Effector memory CD4-positive, alpha-beta T cell (primary cell): ENCODE measurements around the gene ITGB3.
"Not testable (repeated sequence)": the region's sequence is repeated elsewhere in the genome, so short reads cannot be mapped to it uniquely, and the experiment has no call there.

Experiments used
- DNase-seq, 3 donors: peaks; one replicate each; pipeline ENCODE4 v3.0.0-alpha.2; 2020
- H3K27ac ChIP-seq: 2 replicates; pipeline ENCODE4 v1.7.0; 2013; ENCODE audit warnings: mild to moderate bottlenecking, low read length, moderate library complexity; ENCODE audit not compliant: insufficient read depth, poor library complexity, severe bottlenecking
- H3K27me3 ChIP-seq: replicated peaks from 2 replicates; pipeline ENCODE4 v1.7.0; 2013; ENCODE audit warnings: mild to moderate bottlenecking, low read length; ENCODE audit not compliant: insufficient read depth, control insufficient read depth, poor library complexity, severe bottlenecking
- H3K36me3 ChIP-seq: 2 replicates; pipeline ENCODE4 v1.7.0; 2013; ENCODE audit warnings: mild to moderate bottlenecking, low read length, moderate library complexity; ENCODE audit not compliant: control insufficient read depth, insufficient read depth
- H3K4me1 ChIP-seq: 2 replicates; pipeline ENCODE4 v1.7.0; 2013; ENCODE audit warnings: low read length, mild to moderate bottlenecking; ENCODE audit not compliant: control insufficient read depth, insufficient read depth, poor library complexity, severe bottlenecking
- H3K4me3 ChIP-seq: 2 replicates; pipeline ENCODE4 v1.7.0; 2013; ENCODE audit warnings: low read length, low read depth, mild to moderate bottlenecking; ENCODE audit not compliant: insufficient read depth, poor library complexity, severe bottlenecking
- H3K9me3 ChIP-seq: 2 replicates; pipeline ENCODE4 v1.7.0; 2013; ENCODE audit warnings: mild to moderate bottlenecking, low read length, moderate library complexity; ENCODE audit not compliant: control insufficient read depth

The ITGB3 gene

GRCh38 chr17:47210779-47211178, 42.8 kb upstream of the ITGB3 start:
- Histone ChIP-seq H3K27ac (no peak overlapping the region), H3K27me3 (no peaks in the 10 kb centered on the region), H3K36me3 (no peaks in the 10 kb centered on the region), H3K4me1 (peaks cover 20% of the 10 kb centered on the region), H3K9me3 (no peaks in the 10 kb centered on the region), H3K4me3 (no peak overlapping the region)
- DNase-seq, result no peak

DNA sequence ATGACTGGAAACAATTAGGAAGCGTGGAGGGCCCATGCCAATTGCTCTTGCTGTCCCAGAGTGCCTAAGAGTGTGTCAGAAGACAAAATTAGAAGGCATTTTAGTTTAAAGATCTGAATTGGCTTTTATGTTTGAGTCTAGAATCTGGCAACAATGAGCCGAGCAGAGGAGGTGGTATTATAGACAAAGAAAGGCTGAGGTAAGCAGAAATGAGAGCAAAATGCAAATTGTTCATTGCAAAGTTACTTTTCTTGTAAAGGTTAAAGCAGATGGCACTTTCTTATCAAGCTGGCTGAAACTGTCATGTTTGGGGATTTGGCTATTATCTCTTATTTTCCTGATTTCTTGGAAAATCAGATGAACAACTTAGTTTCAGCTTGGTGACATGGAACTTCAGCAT, 41.2 kb upstream of the ITGB3 start:
- H3K9me3 ChIP-seq, result no peaks in the 10 kb centered on the region
- H3K27me3 ChIP-seq, result no peaks in the 10 kb centered on the region
- H3K27ac ChIP-seq, result no peak overlapping the region
- DNase-seq, result no peak
- H3K4me3 ChIP-seq, result no peak overlapping the region
- no peaks in the 10 kb centered on the region for H3K36me3 ChIP-seq
- H3K4me1 ChIP-seq, result peaks cover 4% of the 10 kb centered on the region

DNA sequence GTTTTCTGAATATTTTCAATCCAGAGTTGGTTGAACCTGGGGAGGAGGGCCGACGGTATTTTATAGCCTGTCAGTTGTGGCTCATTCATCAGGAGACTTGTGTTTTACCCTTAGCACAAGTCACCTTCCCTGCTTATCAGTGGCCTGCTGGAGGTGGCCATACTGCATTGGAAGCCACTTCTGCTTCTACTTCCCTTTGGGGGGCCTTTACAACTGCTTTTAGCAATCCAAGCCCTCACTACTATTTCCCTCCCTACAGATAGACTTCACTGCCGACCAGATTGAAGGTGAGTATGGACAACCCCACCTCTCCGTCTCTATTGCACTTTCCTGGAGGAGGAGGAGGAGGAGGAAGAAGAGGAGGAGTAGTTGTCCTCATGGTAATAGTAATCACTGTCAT, 40.1 kb upstream of the ITGB3 start:
- no peak overlapping the region for H3K4me3 ChIP-seq
- H3K36me3 ChIP-seq, result no peaks in the 10 kb centered on the region
- H3K27ac ChIP-seq, result no peak overlapping the region
- no peak for DNase-seq
- no peaks in the 10 kb centered on the region for H3K27me3 ChIP-seq
- no peaks in the 10 kb centered on the region for H3K4me1 ChIP-seq
- H3K9me3 ChIP-seq, result no peaks in the 10 kb centered on the region

DNA sequence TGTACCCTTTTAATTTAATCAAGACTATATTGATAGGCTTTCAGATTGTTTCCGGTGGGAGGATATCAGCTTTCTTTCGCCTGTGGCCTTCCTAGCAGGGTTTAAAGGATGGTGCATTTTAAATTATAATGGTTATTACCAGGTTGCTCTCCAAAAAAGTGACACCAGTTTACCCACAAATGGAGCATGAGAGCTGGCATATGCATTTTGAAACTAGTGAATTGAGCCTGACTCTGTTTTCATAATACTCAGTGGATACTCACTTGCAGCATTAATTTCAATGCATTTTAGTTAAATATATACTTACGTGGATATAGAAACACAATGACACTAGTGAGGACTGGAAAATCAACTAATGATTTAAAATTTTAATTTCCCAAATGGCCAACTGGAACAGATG, 38.7 kb upstream of the ITGB3 start:
- no peak for DNase-seq
- H3K27me3 ChIP-seq, result no peaks in the 10 kb centered on the region
- H3K36me3 ChIP-seq, result no peaks in the 10 kb centered on the region
- H3K4me3 ChIP-seq, result no peak overlapping the region
- no peaks in the 10 kb centered on the region for H3K9me3 ChIP-seq
- no peak overlapping the region for H3K27ac ChIP-seq
- peaks cover 3% of the 10 kb centered on the region for H3K4me1 ChIP-seq

GRCh38 chr17:47216821-47217220, 36.8 kb upstream of the ITGB3 start:
- not testable (repeated sequence) for H3K27me3 ChIP-seq, DNase-seq, H3K36me3 ChIP-seq, H3K27ac ChIP-seq, H3K4me3 ChIP-seq, H3K4me1 ChIP-seq, H3K9me3 ChIP-seq

GRCh38 chr17:47217279-47217678, 36.3 kb upstream of the ITGB3 start:
- H3K4me3 ChIP-seq, H3K9me3 ChIP-seq, DNase-seq, H3K36me3 ChIP-seq, H3K27me3 ChIP-seq, H3K27ac ChIP-seq, H3K4me1 ChIP-seq: not testable (repeated sequence)

- DNase-seq, result no peak
- H3K4me1 ChIP-seq, result peaks cover 7% of the 10 kb centered on the region
- no peaks in the 10 kb centered on the region for H3K27me3 ChIP-seq
- no peaks in the 10 kb centered on the region for H3K36me3 ChIP-seq
- no peaks in the 10 kb centered on the region for H3K9me3 ChIP-seq
- H3K4me3 ChIP-seq, result no peak overlapping the region
- H3K27ac ChIP-seq, result no peak overlapping the region
Measured at GRCh38 chr17:47218896-47219430, 34.7 kb upstream of the ITGB3 start.

GRCh38 chr17:47219621-47220475, 33.8 kb upstream of the ITGB3 start:
- Histone ChIP-seq H3K4me3 (no peak overlapping the region), H3K9me3 (no peaks in the 10 kb centered on the region), H3K36me3 (no peaks in the 10 kb centered on the region), H3K4me1 (peaks cover 7% of the 10 kb centered on the region), H3K27me3 (no peaks in the 10 kb centered on the region), H3K27ac (no peak overlapping the region)
- DNase-seq, result no peak

DNA sequence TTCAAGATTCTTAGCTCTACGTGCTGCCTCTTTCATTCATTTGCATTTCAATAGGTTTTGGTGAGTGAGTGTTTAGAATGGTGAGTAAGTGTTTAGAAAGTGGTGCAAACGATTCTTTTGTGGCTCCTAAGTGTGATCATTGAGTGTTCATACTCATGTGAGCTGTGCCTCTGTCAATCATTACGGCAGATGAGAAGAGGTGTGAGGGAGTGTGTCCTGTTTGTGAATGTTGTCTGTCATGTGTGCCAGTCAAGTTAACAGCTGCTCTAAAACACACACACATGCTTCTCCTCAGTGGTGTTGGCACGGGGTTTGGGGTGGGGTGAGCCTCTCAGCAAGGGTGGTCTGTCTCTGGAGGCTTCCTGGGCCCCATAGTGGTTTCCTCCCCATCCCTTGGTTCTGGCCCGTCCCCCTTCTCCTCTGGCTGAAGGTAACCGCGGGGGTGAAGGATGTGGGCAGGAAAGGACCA, 33.1 kb upstream of the ITGB3 start:
- DNase-seq, result no peak
- no peaks in the 10 kb centered on the region for H3K27me3 ChIP-seq
- H3K36me3 ChIP-seq, result no peaks in the 10 kb centered on the region
- H3K27ac ChIP-seq, result no peak overlapping the region
- H3K4me3 ChIP-seq, result no peak overlapping the region
- no peaks in the 10 kb centered on the region for H3K9me3 ChIP-seq
- peaks cover 7% of the 10 kb centered on the region for H3K4me1 ChIP-seq

DNA sequence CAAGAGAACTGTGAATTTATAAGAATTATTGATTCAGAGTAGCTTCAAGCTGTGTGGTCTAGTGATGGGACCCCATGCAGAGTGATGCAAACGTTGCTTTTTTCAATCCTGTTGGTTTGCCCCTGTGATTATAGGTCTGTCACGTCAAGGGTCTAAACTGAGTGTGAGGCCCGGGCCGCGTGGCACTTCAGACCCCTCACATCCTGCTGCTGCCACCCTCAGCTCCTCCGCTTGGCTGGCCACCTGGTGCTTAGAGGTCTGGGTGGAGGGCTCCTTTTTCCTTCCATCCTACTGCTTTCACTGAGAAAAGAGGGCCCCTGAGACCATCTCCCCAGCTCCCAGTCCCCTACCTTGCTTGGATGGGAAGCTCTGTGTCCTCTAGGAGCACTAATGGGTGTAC, 32.5 kb upstream of the ITGB3 start:
- DNase-seq, result no peak
- Histone ChIP-seq H3K27me3 (no peaks in the 10 kb centered on the region), H3K36me3 (no peaks in the 10 kb centered on the region), H3K4me3 (no peak overlapping the region), H3K27ac (no peak overlapping the region), H3K9me3 (no peaks in the 10 kb centered on the region), H3K4me1 (peaks cover 7% of the 10 kb centered on the region)
